GM12878 (cell line): ENCODE measurements around the gene KLHL26. TPM values are rescaled to one million over a fixed set of nuclear protein-coding genes. Genes with fewer than 3 reads are reported as not detected.

Experiments used
- ASH2L ChIP-seq: fragments of 300-600, 200-600 bp; sonication (generic); IDR thresholded peaks from 2 replicates; pipeline ENCODE4 v1.6.1; 2017; ENCODE audit warnings: low read depth, mild to moderate bottlenecking, borderline replicate concordance
- CHD2 ChIP-seq: IDR thresholded peaks from 2 replicates; pipeline ENCODE4 v1.6.1; 2011; ENCODE audit warnings: low read depth, low read length, improper control_type of control experiment, borderline replicate concordance
- CREB1 ChIP-seq: IDR thresholded peaks from 2 replicates; pipeline ENCODE4 v1.6.1; 2012; ENCODE audit warnings: low read depth, mild to moderate bottlenecking, inconsistent platforms
- HCFC1 ChIP-seq: fragments of 150-350 bp; IDR thresholded peaks from 2 replicates; pipeline ENCODE4 v1.6.1; 2014; ENCODE audit warnings: low read length
- MTA3 ChIP-seq: IDR thresholded peaks from 2 replicates; pipeline ENCODE4 v1.6.1; 2012; ENCODE audit warnings: low read length, inconsistent platforms, borderline replicate concordance
- NFXL1 ChIP-seq: fragments of 450-650 bp; IDR thresholded peaks from 2 replicates; pipeline ENCODE4 v1.6.1; 2017; ENCODE audit warnings: antibody characterized with exemption, mild to moderate bottlenecking, borderline replicate concordance
- PAX5 ChIP-seq: IDR thresholded peaks from 2 replicates; pipeline ENCODE4 v1.6.1; 2011; ENCODE audit warnings: low read depth, low read length, borderline replicate concordance
- SIX5 ChIP-seq: IDR thresholded peaks from 2 replicates; pipeline ENCODE4 v1.6.1; 2011; ENCODE audit warnings: mild to moderate bottlenecking, low read depth, low read length, moderate library complexity; ENCODE audit not compliant: severe bottlenecking
- SMAD5 ChIP-seq: IDR thresholded peaks from 2 replicates; pipeline ENCODE4 v1.6.1; 2016; ENCODE audit warnings: antibody characterized with exemption, low read depth
- ZNF217 ChIP-seq: fragments of 450-650 bp; IDR thresholded peaks from 2 replicates; pipeline ENCODE4 v1.6.1; 2017; ENCODE audit warnings: antibody characterized with exemption, mild to moderate bottlenecking
- polyA plus RNA-seq, 11 experiments: library from polyadenylated mRNA; depleted of rRNA in 4 of 11; unstranded in 6 of 11; stranded (reverse) in 5 of 11; fragments of >200 nt; fragmentation: Nextera tagmentation in 4 of 11; fragmentation: Illumina TruSeq in 1 of 11; extraction: Ambion mirVana in 4 of 11; extraction: Trizol in 1 of 11; gene quantifications; 1 replicate in 1 of 11; 2 replicates in 10 of 11; pipeline versions ENCODE4 v1.2.1 to v1.2.3, GENCODE V29; 2011 to 2016; ENCODE audit warnings: inconsistent platforms in 2 of 11, missing spikeins in 2 of 11, low read depth in 1 of 11
- total RNA-seq, 4 experiments: library from RNA; depleted of rRNA in 3 of 4; stranded (reverse); fragments of >200 nt in 3 of 4; fragmentation: Illumina TruSeq in 1 of 4; extraction: Trizol in 1 of 4; gene quantifications; 2 replicates each; pipeline versions ENCODE4 v1.2.1 to v1.2.3, GENCODE V29; 2013 to 2021
- TF ChIP-seq, protein P1 (sequence below): fragments of 450-650 bp; IDR thresholded peaks from 2 replicates; pipeline ENCODE4 v1.6.1; 2014; ENCODE audit warnings: mild to moderate bottlenecking

Gene KLHL26
- total and polyA plus RNA-seq, 10 of the 15 experiments (the other 5 are each of a cell fraction or from before 2014, with no cell fraction given), result 0.18 to 14.6 (median 2.9) TPM

DNA sequence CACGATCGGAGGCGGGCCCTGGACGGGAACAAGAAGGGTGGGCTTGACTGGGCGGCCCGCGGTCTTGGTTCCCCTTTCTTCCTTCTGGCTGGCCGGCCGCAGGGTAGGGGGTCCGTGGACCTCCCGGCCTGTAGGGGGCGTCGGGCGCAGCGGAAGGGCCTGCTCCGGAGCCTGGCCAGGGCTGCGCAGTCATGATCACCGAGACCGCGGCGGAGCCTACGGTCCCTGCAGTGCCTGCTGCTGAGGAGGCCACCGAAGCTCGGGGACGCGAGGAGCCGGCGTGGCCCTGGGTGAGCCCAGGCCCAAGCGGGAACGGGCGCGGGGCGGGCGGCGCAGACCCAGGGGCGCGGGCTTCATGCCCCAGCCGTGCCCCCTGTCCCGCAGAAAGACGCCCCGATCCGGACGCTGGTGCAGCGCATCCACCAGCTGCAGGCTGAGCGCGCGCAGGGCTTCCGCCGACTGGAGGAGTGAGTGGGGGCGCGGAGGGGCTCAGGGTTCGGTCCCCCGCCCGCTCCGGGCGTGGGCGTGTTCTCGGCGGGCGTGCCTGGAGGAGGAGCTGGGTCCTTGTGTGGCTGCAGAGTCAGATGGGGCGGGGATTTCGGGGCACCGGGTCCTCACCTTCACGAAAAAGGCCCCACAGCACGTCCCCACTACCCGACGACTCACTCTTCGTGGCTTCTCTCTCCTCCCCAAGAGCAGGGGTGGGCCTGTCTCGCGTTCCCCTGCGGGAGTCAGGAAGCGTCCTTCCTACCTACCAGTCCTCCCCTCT lies 48.0 kb upstream of the KLHL26 start, which contains the start of gene REX1BD (continued):
- TF ChIP-seq, protein P1, sequence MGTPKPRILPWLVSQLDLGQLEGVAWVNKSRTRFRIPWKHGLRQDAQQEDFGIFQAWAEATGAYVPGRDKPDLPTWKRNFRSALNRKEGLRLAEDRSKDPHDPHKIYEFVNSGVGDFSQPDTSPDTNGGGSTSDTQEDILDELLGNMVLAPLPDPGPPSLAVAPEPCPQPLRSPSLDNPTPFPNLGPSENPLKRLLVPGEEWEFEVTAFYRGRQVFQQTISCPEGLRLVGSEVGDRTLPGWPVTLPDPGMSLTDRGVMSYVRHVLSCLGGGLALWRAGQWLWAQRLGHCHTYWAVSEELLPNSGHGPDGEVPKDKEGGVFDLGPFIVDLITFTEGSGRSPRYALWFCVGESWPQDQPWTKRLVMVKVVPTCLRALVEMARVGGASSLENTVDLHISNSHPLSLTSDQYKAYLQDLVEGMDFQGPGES, result peak; percentile 8; the same call in 1 of the 2 replicates
- peak; percentile 54; the same call in 1 of the 2 replicates for TF ChIP-seq HCFC1
- TF ChIP-seq NFXL1, result no peak
- no peak for TF ChIP-seq MTA3
- TF ChIP-seq SMAD5, result peak; percentile 66; the same call in 1 of the 2 replicates
- peak; percentile 50; the same call in 1 of the 2 replicates for TF ChIP-seq CHD2
- TF ChIP-seq PAX5, result 0 out of 2 replicates have a peak, but pooled peaks have one; percentile 33
- 0 out of 2 replicates have a peak, but pooled peaks have one; percentile 25 for TF ChIP-seq ASH2L
- peak; percentile 70 for TF ChIP-seq CREB1
- peak; percentile 15 for TF ChIP-seq SIX5
- TF ChIP-seq ZNF217, result peak; percentile 77
